ENCODE results near the gene CCDC192.
A peak's percentile ranks its signal among the peaks of the same experiment; 100 is the strongest.

CCDC192 gene

DNA sequence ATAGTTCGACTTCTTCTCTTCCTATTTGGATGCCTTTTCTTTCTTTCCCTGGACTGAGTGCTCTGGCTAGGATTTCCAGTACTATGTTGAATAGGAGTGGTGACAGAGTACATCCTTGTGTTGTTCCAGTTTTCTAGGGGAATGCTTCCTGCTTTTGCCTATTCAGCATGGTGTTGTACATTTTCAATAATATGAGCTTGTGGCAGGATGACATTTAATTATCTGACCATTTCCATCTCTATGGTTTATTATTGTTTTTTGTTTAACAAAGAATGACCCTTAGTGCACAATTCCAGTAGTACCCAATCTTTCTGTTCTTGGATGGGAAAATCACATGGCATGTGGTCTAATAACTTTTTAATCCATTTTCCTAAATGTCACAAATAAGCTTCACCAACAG is 244.8 kb downstream of the CCDC192 start:
- H3K4me1 ChIP-seq (ENCODE audit: control insufficient read depth, insufficient read depth, low read length), result peaks cover 8% of the 10 kb centered on the region
- ChIA-PET POLR2A (no interaction called here), CTCF (interaction anchor here (0.6 to 1.1 kb wide), 2 partner anchors 19 to 133 kb away, joined by 3 to 4 read pairs; no protein-coding TSS in a partner anchor)
- H3K4me3 ChIP-seq (ENCODE audit: low read depth, low read length), result no peak overlapping the region
- no peaks in the 10 kb centered on the region for H3K9me3 ChIP-seq (ENCODE audit: control insufficient read depth, insufficient read depth, low read depth, low read length)
- H3K27ac ChIP-seq (ENCODE audit: extremely low read depth, low read depth, low read length), result no peak overlapping the region
- no peak for TF ChIP-seq KLF16 (tag by site-specific recombination; IDR thresholded peaks at IDR 0.05)
- no peak for TF ChIP-seq ZNF571 (tag by site-specific recombination; IDR thresholded peaks at IDR 0.05)
- no peak for TF ChIP-seq ZNF677 (tag by site-specific recombination; IDR thresholded peaks at IDR 0.05)
- no peak for TF ChIP-seq OSR2 (tag by site-specific recombination; IDR thresholded peaks at IDR 0.05)
- TF ChIP-seq, protein P1, sequence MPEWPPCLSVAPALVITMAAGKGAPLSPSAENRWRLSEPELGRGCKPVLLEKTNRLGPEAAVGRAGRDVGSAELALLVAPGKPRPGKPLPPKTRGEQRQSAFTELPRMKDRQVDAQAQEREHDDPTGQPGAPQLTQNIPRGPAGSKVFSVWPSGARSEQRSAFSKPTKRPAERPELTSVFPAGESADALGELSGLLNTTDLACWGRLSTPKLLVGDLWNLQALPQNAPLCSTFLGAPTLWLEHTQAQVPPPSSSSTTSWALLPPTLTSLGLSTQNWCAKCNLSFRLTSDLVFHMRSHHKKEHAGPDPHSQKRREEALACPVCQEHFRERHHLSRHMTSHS (tag by site-specific recombination; IDR thresholded peaks at IDR 0.05), result no peak
- TF ChIP-seq ZNF239 (tag by site-specific recombination; IDR thresholded peaks at IDR 0.05), result no peak
- TF ChIP-seq ZNF48 (tag by site-specific recombination; IDR thresholded peaks at IDR 0.05), result no peak
- TF ChIP-seq WT1 (tag by site-specific recombination; IDR thresholded peaks at IDR 0.05), result no peak
- no peaks in the 10 kb centered on the region for H3K36me3 ChIP-seq (ENCODE audit: control insufficient read depth in 2 of 2, insufficient read depth in 1 of 2, low read length in 2 of 2)

DNA sequence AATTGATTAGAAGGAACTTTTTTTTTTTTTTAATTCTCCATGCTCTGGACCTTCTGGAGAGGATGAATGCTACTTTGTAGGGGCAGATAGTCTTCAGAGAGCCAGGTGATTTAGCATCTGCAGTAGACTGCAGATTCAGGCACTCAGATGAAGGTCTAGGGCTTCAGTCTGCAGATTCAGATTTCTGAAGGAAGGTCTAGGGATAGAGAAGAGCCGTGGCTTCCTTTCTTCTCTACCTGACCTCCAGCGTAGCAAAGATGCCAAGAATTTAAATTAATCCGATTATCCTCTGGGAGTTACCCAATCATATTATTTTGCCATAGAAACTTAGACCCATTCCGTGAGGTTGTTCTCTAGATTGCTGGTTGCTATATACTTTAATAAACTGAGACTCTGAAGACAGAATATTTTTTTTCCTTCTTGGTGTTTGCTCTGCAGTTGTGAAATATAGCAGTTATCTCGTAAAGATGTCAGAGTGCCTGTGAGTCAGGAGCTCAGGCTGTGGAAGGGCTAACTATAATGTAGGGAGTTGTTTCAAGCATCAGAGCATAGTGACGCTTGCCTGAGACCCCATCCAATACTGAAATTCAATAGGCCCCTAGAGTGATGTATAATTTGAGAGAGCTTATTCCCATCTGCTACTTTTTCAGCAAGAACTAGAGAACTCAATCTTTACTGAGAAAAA is 247.7 kb downstream of the CCDC192 start:
- ChIA-PET CTCF (interaction anchor here (0.9 kb wide), 1 partner anchor 41 kb away, joined by 3 read pairs; no protein-coding TSS in a partner anchor), POLR2A (no interaction called here)
- no peak overlapping the region for H3K4me3 ChIP-seq (ENCODE audit: low read depth, low read length)
- H3K27ac ChIP-seq (ENCODE audit: extremely low read depth, low read depth, low read length), result no peak overlapping the region
- peaks cover 8% of the 10 kb centered on the region for H3K4me1 ChIP-seq (ENCODE audit: control insufficient read depth, insufficient read depth, low read length)
- H3K36me3 ChIP-seq (ENCODE audit: control insufficient read depth in 2 of 2, insufficient read depth in 1 of 2, low read length in 2 of 2), result no peaks in the 10 kb centered on the region
- H3K9me3 ChIP-seq (ENCODE audit: control insufficient read depth, insufficient read depth, low read depth, low read length), result no peaks in the 10 kb centered on the region
- TF ChIP-seq ZNF514 (tag by site-specific recombination; IDR thresholded peaks at IDR 0.05), result no peak
- no peak for TF ChIP-seq ZNF10 (tag by site-specific recombination; IDR thresholded peaks at IDR 0.05)
- peak; percentile 82 for TF ChIP-seq FEZF1 (tag by site-specific recombination; IDR thresholded peaks at IDR 0.05)
- TF ChIP-seq KLF9 (tag by site-specific recombination; IDR thresholded peaks at IDR 0.05; ENCODE audit: low read depth), result no peak
- TF ChIP-seq, protein P2, sequence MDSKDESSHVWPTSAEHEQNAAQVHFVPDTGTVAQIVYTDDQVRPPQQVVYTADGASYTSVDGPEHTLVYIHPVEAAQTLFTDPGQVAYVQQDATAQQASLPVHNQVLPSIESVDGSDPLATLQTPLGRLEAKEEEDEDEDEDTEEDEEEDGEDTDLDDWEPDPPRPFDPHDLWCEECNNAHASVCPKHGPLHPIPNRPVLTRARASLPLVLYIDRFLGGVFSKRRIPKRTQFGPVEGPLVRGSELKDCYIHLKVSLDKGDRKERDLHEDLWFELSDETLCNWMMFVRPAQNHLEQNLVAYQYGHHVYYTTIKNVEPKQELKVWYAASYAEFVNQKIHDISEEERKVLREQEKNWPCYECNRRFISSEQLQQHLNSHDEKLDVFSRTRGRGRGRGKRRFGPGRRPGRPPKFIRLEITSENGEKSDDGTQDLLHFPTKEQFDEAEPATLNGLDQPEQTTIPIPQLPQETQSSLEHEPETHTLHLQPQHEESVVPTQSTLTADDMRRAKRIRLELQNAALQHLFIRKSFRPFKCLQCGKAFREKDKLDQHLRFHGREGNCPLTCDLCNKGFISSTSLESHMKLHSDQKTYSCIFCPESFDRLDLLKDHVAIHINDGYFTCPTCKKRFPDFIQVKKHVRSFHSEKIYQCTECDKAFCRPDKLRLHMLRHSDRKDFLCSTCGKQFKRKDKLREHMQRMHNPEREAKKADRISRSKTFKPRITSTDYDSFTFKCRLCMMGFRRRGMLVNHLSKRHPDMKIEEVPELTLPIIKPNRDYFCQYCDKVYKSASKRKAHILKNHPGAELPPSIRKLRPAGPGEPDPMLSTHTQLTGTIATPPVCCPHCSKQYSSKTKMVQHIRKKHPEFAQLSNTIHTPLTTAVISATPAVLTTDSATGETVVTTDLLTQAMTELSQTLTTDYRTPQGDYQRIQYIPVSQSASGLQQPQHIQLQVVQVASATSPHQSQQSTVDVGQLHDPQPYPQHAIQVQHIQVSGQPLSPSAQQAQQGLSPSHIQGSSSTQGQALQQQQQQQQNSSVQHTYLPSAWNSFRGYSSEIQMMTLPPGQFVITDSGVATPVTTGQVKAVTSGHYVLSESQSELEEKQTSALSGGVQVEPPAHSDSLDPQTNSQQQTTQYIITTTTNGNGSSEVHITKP (tag by site-specific recombination; IDR thresholded peaks at IDR 0.05), result 0 out of 2 replicates have a peak, but pooled peaks have one; percentile 20
- TF ChIP-seq KLF16 (tag by site-specific recombination; IDR thresholded peaks at IDR 0.05), result no peak
- TF ChIP-seq, protein P3, sequence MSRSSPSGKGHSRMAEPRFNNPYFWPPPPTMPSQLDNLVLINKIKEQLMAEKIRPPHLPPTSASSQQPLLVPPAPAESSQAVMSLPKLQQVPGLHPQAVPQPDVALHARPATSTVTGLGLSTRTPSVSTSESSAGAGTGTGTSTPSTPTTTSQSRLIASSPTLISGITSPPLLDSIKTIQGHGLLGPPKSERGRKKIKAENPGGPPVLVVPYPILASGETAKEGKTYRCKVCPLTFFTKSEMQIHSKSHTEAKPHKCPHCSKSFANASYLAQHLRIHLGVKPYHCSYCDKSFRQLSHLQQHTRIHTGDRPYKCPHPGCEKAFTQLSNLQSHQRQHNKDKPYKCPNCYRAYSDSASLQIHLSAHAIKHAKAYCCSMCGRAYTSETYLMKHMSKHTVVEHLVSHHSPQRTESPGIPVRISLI (tag by site-specific recombination; IDR thresholded peaks at IDR 0.05), result 0 out of 2 replicates have a peak, but pooled peaks have one; percentile 27
- TF ChIP-seq HOXC10 (CRISPR knock-in tag; IDR thresholded peaks at IDR 0.05), result no peak
- TF ChIP-seq ZNF843 (tag by site-specific recombination; IDR thresholded peaks at IDR 0.05), result no peak
- TF ChIP-seq ZNF121 (tag by site-specific recombination; IDR thresholded peaks at IDR 0.05), result no peak
- TF ChIP-seq ZNF335 (tag by site-specific recombination; conservative IDR thresholded peaks at IDR 0.05), result peak; percentile 30; the same call in 1 of the 2 replicates
- TF ChIP-seq, protein P4, sequence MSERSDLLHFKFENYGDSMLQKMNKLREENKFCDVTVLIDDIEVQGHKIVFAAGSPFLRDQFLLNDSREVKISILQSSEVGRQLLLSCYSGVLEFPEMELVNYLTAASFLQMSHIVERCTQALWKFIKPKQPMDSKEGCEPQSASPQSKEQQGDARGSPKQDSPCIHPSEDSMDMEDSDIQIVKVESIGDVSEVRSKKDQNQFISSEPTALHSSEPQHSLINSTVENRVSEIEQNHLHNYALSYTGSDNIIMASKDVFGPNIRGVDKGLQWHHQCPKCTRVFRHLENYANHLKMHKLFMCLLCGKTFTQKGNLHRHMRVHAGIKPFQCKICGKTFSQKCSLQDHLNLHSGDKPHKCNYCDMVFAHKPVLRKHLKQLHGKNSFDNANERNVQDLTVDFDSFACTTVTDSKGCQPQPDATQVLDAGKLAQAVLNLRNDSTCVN (tag by site-specific recombination; optimal IDR thresholded peaks at IDR 0.05), result no peak
- TF ChIP-seq TCF7L2 (IDR thresholded peaks at IDR 0.05; ENCODE audit: borderline replicate concordance, low read depth, low read length), result no peak
- TF ChIP-seq SP3 (tag by site-specific recombination; IDR thresholded peaks at IDR 0.05), result no peak
- TF ChIP-seq ZNF302 (tag by site-specific recombination; IDR thresholded peaks at IDR 0.05; ENCODE audit: low read depth), result no peak
- no peak for TF ChIP-seq ZSCAN23 (tag by site-specific recombination; IDR thresholded peaks at IDR 0.05)
- no peak for TF ChIP-seq ZNF112 (tag by site-specific recombination; IDR thresholded peaks at IDR 0.05)
- no peak for TF ChIP-seq ZFP69B (tag by site-specific recombination; IDR thresholded peaks at IDR 0.05)
- no peak for TF ChIP-seq ZNF76 (tag by site-specific recombination; IDR thresholded peaks at IDR 0.05; ENCODE audit: borderline replicate concordance, low read depth)
- no peak for TF ChIP-seq GLIS1 (tag by site-specific recombination; IDR thresholded peaks at IDR 0.05)
- no peak for TF ChIP-seq GLI4 (tag by site-specific recombination; IDR thresholded peaks at IDR 0.05)
- TF ChIP-seq ZNF416 (tag by site-specific recombination; IDR thresholded peaks at IDR 0.05), result no peak
- no peak for TF ChIP-seq ZNF529 (tag by site-specific recombination; IDR thresholded peaks at IDR 0.05; ENCODE audit: insufficient replicate concordance)
- TF ChIP-seq ZNF544 (tag by site-specific recombination; IDR thresholded peaks at IDR 0.05), result no peak
